Measurements from ENCODE around the gene ITPKA.

Gene ITPKA

DNA sequence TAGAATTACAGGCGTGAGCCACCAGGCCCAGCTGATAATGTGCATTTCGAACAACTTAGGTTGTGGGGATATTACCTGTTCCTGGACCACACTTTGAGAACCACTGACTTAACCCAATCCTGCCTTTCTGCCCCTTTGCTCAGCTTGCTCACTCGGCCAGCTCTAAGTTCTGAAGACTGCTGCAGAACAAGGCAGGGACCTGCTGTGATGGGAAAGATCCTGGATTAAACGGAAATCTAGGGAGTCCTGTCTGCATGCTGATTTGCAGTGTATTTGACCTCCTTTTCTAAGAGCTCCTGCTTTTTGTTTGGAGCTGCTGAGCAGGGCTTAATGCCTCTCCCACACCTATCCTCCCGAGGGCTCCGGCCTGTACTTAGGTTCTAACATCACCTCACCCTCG lies 17.1 kb downstream of the ITPKA start:
- no peaks in the 10 kb centered on the region for H3K9me3 ChIP-seq (replicated peaks in 1 of 2; ENCODE audit: control insufficient read depth in 2 of 2, insufficient read depth in 1 of 2, low read depth in 1 of 2, low read length in 2 of 2)
- H3K4me3 ChIP-seq (ENCODE audit: low read length in 2 of 2): no peak overlapping the region
- peak overlapping the region; percentile 23 for H3K14ac ChIP-seq (ENCODE audit: low read length)
- no peak overlapping the region for H3K27ac ChIP-seq (replicated peaks; ENCODE audit: low read length)
- H2BK5ac ChIP-seq (ENCODE audit: low read length): no peak overlapping the region
- H3K36me3 ChIP-seq (replicated peaks in 1 of 2; ENCODE audit: control insufficient read depth in 2 of 2, insufficient read depth in 2 of 2, low read length in 2 of 2): no peaks in the 10 kb centered on the region
- no peak overlapping the region for H4K8ac ChIP-seq (ENCODE audit: low read depth, low read length)
- H4K91ac ChIP-seq (ENCODE audit: low read depth, low read length, poor library complexity): no peak overlapping the region
- WGBS, 2 donors (ENCODE audit: extremely low coverage in 2 of 2, insufficient read length in 2 of 2, insufficient replicate concordance in 1 of 2): no CpG with 5 or more reads among the region's 7 CpGs
- no peak overlapping the region for H3K4ac ChIP-seq (ENCODE audit: low read length)
- H3K4me2 ChIP-seq (ENCODE audit: insufficient read depth, low read length, poor library complexity, severe bottlenecking): peak overlapping the region; percentile 72
- no peak overlapping the region for H2AK5ac ChIP-seq (ENCODE audit: low read depth, low read length)
- no peak overlapping the region for H3K18ac ChIP-seq (ENCODE audit: low read length)
- no peak overlapping the region for H3K23ac ChIP-seq (ENCODE audit: low read depth, low read length, poor library complexity)
- no peak for DNase-seq (ENCODE audit: low spot score)
- no peak overlapping the region for H2BK12ac ChIP-seq (ENCODE audit: low read length)
- H2BK120ac ChIP-seq (ENCODE audit: low read depth, low read length): no peak overlapping the region
- no peaks in the 10 kb centered on the region for H3K79me1 ChIP-seq (ENCODE audit: low read depth, low read length)
- H3K9ac ChIP-seq (ENCODE audit: low read depth, low read length, poor library complexity): no peak overlapping the region
- peaks cover 26 to 79% (median 68%) of the 10 kb centered on the region in 3 experiments for H3K27me3 ChIP-seq (ENCODE audit: control insufficient read depth in 3 of 3, insufficient read depth in 3 of 3, low read depth in 1 of 3, low read length in 3 of 3)
- H2AFZ ChIP-seq (ENCODE audit: low read length): peak overlapping the region; percentile 89
- no peak overlapping the region for H2BK15ac ChIP-seq (ENCODE audit: low read length)
- H3K4me1 ChIP-seq (ENCODE audit: control insufficient read depth in 2 of 2, insufficient read depth in 1 of 2, low read depth in 1 of 2, low read length in 2 of 2): peaks cover 8 to 12% of the 10 kb centered on the region in 2 donors

DNA sequence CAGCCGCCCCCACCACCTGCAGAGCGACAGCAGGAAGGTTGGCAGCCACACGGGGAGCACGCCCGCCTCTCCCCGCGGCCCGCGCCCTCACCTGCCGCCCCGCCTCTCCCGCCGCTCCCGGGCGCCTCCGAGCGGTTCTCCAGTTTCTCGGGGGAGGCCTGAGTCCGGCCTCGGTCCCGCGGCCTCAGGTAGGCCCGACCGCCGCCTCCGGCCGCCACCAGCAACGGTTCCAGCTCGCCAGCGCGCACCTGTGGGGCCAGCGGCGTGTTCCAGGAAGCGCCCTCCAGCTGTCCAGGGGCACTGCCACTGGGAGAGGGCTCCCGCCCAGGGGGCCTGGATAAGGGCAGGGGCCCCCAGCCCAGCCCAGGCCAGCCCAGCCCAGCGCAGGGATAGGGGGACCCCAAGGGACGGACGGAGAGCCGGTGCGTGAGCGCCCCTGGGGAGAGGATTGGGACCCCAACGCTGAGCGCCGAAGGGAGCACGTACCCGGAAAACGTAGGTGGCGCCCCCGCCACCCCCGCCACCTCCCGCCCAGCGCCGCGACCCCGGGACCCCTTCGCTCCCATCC lies 17.7 kb downstream of the ITPKA start:
- no peak overlapping the region for H2BK12ac ChIP-seq (ENCODE audit: low read length)
- no CpG with 5 or more reads among the region's 56 CpGs for WGBS, 2 donors (ENCODE audit: extremely low coverage in 2 of 2, insufficient read length in 2 of 2, insufficient replicate concordance in 1 of 2)
- H3K23ac ChIP-seq (ENCODE audit: low read depth, low read length, poor library complexity): peak overlapping the region; percentile 26
- H3K4me1 ChIP-seq (ENCODE audit: control insufficient read depth in 2 of 2, insufficient read depth in 1 of 2, low read depth in 1 of 2, low read length in 2 of 2): peaks cover 8 to 12% of the 10 kb centered on the region in 2 donors
- no peak overlapping the region for H2BK5ac ChIP-seq (ENCODE audit: low read length)
- H4K8ac ChIP-seq (ENCODE audit: low read depth, low read length): no peak overlapping the region
- no peak overlapping the region for H2AK5ac ChIP-seq (ENCODE audit: low read depth, low read length)
- no peak overlapping the region for H2BK120ac ChIP-seq (ENCODE audit: low read depth, low read length)
- peak overlapping the region; percentile 72 for H3K4me2 ChIP-seq (ENCODE audit: insufficient read depth, low read length, poor library complexity, severe bottlenecking)
- H3K9me3 ChIP-seq (replicated peaks in 1 of 2; ENCODE audit: control insufficient read depth in 2 of 2, insufficient read depth in 1 of 2, low read depth in 1 of 2, low read length in 2 of 2): no peaks in the 10 kb centered on the region
- peaks cover 26 to 74% (median 64%) of the 10 kb centered on the region in 3 experiments for H3K27me3 ChIP-seq (ENCODE audit: control insufficient read depth in 3 of 3, insufficient read depth in 3 of 3, low read depth in 1 of 3, low read length in 3 of 3)
- no peak overlapping the region for H3K4me3 ChIP-seq (ENCODE audit: low read length in 2 of 2)
- H3K14ac ChIP-seq (ENCODE audit: low read length): peak overlapping the region; percentile 23
- peak overlapping the region; percentile 39 for H3K9ac ChIP-seq (ENCODE audit: low read depth, low read length, poor library complexity)
- H2BK15ac ChIP-seq (ENCODE audit: low read length): no peak overlapping the region
- H3K4ac ChIP-seq (ENCODE audit: low read length): no peak overlapping the region
- H4K91ac ChIP-seq (ENCODE audit: low read depth, low read length, poor library complexity): no peak overlapping the region
- H2AFZ ChIP-seq (ENCODE audit: low read length): peak overlapping the region; percentile 89
- H3K36me3 ChIP-seq (replicated peaks in 1 of 2; ENCODE audit: control insufficient read depth in 2 of 2, insufficient read depth in 2 of 2, low read length in 2 of 2): peaks cover 0 to 3% of the 10 kb centered on the region in 2 donors
- no peak for DNase-seq (ENCODE audit: low spot score)
- H3K79me1 ChIP-seq (ENCODE audit: low read depth, low read length): no peaks in the 10 kb centered on the region
- peak overlapping the region; percentile 80 for H3K18ac ChIP-seq (ENCODE audit: low read length)
- no peak overlapping the region for H3K27ac ChIP-seq (replicated peaks; ENCODE audit: low read length)

DNA sequence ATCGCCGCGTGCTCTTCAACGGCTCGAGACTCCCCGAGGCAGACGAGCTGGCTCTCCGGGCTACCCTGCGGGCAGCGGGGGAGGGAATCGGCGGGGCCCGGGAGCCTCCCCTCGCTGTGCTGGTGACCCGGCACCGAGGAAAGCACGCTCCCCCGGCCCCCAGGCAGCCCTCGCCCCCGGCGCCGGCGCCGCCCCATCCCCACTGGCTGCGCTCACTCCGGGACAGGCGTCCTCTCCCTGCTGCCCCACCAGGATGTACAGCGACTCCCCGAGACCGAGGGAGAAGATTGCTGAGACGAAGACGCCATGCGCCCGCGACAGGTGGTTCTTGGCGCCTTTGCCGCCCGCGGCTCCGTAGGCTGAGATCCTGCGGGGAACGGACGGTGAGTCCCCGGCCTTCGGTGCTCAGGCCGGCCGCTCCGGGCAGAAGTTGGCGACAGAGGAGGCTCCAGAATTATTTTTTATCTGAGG lies 18.3 kb downstream of the ITPKA start:
- no peak overlapping the region for H3K14ac ChIP-seq (ENCODE audit: low read length)
- H3K4ac ChIP-seq (ENCODE audit: low read length): no peak overlapping the region
- H3K4me1 ChIP-seq (ENCODE audit: control insufficient read depth in 2 of 2, insufficient read depth in 1 of 2, low read depth in 1 of 2, low read length in 2 of 2): peaks cover 8 to 12% of the 10 kb centered on the region in 2 donors
- no peak overlapping the region for H2BK120ac ChIP-seq (ENCODE audit: low read depth, low read length)
- peak overlapping the region; percentile 72 for H3K4me2 ChIP-seq (ENCODE audit: insufficient read depth, low read length, poor library complexity, severe bottlenecking)
- DNase-seq (ENCODE audit: low spot score): no peak
- H3K27me3 ChIP-seq (ENCODE audit: control insufficient read depth in 3 of 3, insufficient read depth in 3 of 3, low read depth in 1 of 3, low read length in 3 of 3): peaks cover 26 to 71% (median 62%) of the 10 kb centered on the region in 3 experiments
- H2AFZ ChIP-seq (ENCODE audit: low read length): peak overlapping the region; percentile 89
- no peaks in the 10 kb centered on the region for H3K9me3 ChIP-seq (replicated peaks in 1 of 2; ENCODE audit: control insufficient read depth in 2 of 2, insufficient read depth in 1 of 2, low read depth in 1 of 2, low read length in 2 of 2)
- WGBS, 2 donors (ENCODE audit: extremely low coverage in 2 of 2, insufficient read length in 2 of 2, insufficient replicate concordance in 1 of 2): no CpG with 5 or more reads among the region's 49 CpGs
- H3K27ac ChIP-seq (replicated peaks; ENCODE audit: low read length): no peak overlapping the region
- H4K91ac ChIP-seq (ENCODE audit: low read depth, low read length, poor library complexity): no peak overlapping the region
- H3K4me3 ChIP-seq (ENCODE audit: low read length in 2 of 2): peak overlapping the region in 1 of 2 donors; percentile 9
- H3K18ac ChIP-seq (ENCODE audit: low read length): peak overlapping the region; percentile 65
- no peak overlapping the region for H3K9ac ChIP-seq (ENCODE audit: low read depth, low read length, poor library complexity)
- peaks cover 0 to 7% of the 10 kb centered on the region in 2 donors for H3K36me3 ChIP-seq (replicated peaks in 1 of 2; ENCODE audit: control insufficient read depth in 2 of 2, insufficient read depth in 2 of 2, low read length in 2 of 2)
- H2BK12ac ChIP-seq (ENCODE audit: low read length): no peak overlapping the region
- no peak overlapping the region for H4K8ac ChIP-seq (ENCODE audit: low read depth, low read length)
- no peak overlapping the region for H2AK5ac ChIP-seq (ENCODE audit: low read depth, low read length)
- no peak overlapping the region for H2BK15ac ChIP-seq (ENCODE audit: low read length)
- H2BK5ac ChIP-seq (ENCODE audit: low read length): no peak overlapping the region
- H3K23ac ChIP-seq (ENCODE audit: low read depth, low read length, poor library complexity): no peak overlapping the region
- H3K79me1 ChIP-seq (ENCODE audit: low read depth, low read length): no peaks in the 10 kb centered on the region

DNA sequence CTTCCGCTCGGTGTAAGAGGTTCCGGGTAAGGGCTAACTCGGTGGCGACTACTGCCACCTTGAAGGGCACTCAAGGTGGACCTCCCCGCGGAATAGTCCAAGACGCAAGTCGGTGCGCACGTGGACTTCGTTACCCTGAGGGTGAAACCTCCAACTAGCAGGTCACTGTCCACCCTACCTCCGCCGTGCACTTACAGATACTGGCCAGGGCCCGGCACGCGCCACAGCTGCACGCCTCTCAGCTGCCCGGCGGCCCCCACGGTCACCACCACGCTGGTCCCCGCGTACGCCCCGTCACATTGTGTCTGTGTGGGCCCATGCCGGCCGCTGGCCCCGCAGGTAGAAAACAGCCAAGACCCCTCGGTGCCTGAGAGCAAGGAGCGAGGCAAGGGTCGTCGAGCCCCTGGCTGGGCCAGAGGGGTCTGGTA lies 18.9 kb downstream of the ITPKA start:
- Histone ChIP-seq H2BK5ac (ENCODE audit: low read length) (no peak overlapping the region), H3K4me2 (ENCODE audit: insufficient read depth, low read length, poor library complexity, severe bottlenecking) (no peak overlapping the region), H3K27me3 (ENCODE audit: control insufficient read depth in 3 of 3, insufficient read depth in 3 of 3, low read depth in 1 of 3, low read length in 3 of 3) (peaks cover 26 to 65% (median 56%) of the 10 kb centered on the region in 3 experiments), H2AK5ac (ENCODE audit: low read depth, low read length) (no peak overlapping the region), H3K4ac (ENCODE audit: low read length) (no peak overlapping the region), H3K9me3 (replicated peaks in 1 of 2; ENCODE audit: control insufficient read depth in 2 of 2, insufficient read depth in 1 of 2, low read depth in 1 of 2, low read length in 2 of 2) (no peaks in the 10 kb centered on the region), H3K14ac (ENCODE audit: low read length) (no peak overlapping the region), H3K4me3 (ENCODE audit: low read length in 2 of 2) (peak overlapping the region in 1 of 2 donors; percentile 3), H3K18ac (ENCODE audit: low read length) (peak overlapping the region; percentile 55), H2BK15ac (ENCODE audit: low read length) (no peak overlapping the region), H2BK120ac (ENCODE audit: low read depth, low read length) (no peak overlapping the region), H2AFZ (ENCODE audit: low read length) (peak overlapping the region; percentile 89), H2BK12ac (ENCODE audit: low read length) (no peak overlapping the region), H3K79me1 (ENCODE audit: low read depth, low read length) (no peaks in the 10 kb centered on the region), H4K91ac (ENCODE audit: low read depth, low read length, poor library complexity) (no peak overlapping the region), H3K9ac (ENCODE audit: low read depth, low read length, poor library complexity) (no peak overlapping the region), H3K23ac (ENCODE audit: low read depth, low read length, poor library complexity) (peak overlapping the region; percentile 92), H3K27ac (replicated peaks; ENCODE audit: low read length) (no peak overlapping the region), H3K36me3 (replicated peaks in 1 of 2; ENCODE audit: control insufficient read depth in 2 of 2, insufficient read depth in 2 of 2, low read length in 2 of 2) (peaks cover 2 to 13% of the 10 kb centered on the region in 2 donors), H3K4me1 (ENCODE audit: control insufficient read depth in 2 of 2, insufficient read depth in 1 of 2, low read depth in 1 of 2, low read length in 2 of 2) (peaks cover 8 to 12% of the 10 kb centered on the region in 2 donors), H4K8ac (ENCODE audit: low read depth, low read length) (no peak overlapping the region)
- no CpG with 5 or more reads among the region's 33 CpGs for WGBS, 2 donors (ENCODE audit: extremely low coverage in 2 of 2, insufficient read length in 2 of 2, insufficient replicate concordance in 1 of 2)
- no peak for DNase-seq (ENCODE audit: low spot score)

Data from neuronal stem cell (in vitro differentiated cells).